HG03045 (cell line): ENCODE results near the gene NPEPPS.
"Not testable (repeated sequence)": the region's sequence is repeated elsewhere in the genome, so short reads cannot be mapped to it uniquely, and the experiment has no call there.

Experiments used
- ATAC-seq: cut with Tn5 transposase; IDR thresholded peaks from one replicate; pipeline ENCODE4 v1.9.1; 2021; ENCODE audit warnings: mild to moderate bottlenecking, moderate library complexity; ENCODE audit not compliant: unreplicated experiment

The NPEPPS gene

DNA sequence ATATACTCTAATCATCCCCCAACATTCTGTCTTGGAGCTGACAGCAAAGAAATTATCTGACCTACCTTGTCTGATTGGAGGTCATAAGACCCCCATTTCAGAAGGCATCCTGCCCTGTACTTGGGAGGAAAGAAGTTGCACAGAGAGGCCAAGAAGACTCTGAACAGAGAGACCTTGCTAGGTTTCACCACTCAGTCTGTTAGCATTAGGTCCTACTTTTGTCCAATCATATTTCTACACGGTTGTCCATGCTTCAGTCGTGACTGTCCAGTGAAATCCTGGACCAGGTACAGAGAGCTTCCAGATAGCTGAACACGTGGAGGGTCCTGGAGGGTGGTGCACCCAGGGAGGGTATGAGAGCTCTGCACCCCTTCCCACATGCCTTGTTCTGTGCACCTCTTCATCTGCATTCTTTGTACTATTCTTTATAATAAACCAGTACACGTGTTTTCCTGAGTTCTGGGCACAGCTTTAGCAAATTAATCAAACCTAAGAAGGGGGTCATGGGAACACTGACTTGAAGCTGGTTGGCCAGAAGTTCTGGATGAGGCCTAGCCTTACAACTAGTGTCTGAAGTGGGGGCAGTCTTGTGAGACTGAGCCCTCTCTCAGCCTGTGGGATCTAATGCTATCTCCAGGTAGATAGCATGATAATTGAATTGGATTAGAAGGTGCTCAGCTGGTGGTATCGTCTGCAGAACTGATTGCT, 30.9 kb downstream of the NPEPPS start:
- not testable (repeated sequence) for ATAC-seq

DNA sequence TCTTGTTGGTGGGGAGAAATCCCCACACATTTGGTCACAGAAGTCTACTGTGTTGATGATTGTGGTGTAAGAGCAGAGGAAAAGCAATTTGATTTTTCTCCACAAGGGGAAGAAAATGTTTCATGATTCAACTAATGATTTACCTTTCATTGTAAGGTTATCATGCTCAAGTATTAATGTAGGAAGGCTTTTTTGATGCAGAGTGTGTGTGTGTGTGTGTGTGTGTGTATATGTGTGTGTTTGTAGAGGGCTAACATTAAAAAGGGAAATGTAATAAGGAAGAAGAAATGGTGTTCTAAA, 31.4 kb downstream of the NPEPPS start:
- ATAC-seq = not testable (repeated sequence)

DNA sequence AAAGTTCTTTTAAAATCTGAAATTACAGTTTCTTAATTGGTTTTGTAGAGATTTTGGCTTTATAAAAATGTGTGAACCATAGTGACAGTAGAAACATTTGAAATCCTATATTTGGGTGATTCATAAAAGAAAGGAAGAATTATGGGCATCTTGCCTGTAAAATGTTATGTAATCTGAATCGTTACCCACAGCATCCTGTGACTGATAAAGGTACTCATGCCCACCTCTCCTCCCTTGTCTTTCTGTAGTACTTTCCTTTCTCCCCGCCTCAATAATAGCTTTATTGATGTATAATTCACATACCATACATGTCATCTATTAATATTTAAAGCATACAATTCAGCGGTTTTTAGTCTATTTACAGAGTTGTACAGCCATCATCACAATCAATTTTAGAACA, 36.4 kb downstream of the NPEPPS start:
- ATAC-seq = not testable (repeated sequence)

DNA sequence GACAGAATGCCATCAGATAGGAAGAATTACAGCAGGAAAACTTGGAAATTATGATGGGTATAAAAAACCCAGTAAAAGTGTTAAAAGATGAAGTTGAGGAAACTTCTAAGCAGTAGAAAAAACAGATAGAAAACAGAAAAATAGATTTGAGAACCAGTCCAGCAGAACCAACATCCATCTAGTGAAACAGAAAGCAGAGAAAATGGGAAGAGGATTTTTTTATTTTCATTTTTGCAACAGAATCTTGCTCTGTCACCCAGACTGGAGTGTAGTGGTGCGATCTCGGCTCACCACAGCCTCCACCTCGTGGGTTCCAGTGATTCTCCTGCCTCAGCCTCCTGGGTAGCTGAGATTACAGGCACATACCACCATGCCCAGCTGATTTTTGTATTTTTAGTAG, 41.7 kb downstream of the NPEPPS start:
- ATAC-seq = not testable (repeated sequence)

DNA sequence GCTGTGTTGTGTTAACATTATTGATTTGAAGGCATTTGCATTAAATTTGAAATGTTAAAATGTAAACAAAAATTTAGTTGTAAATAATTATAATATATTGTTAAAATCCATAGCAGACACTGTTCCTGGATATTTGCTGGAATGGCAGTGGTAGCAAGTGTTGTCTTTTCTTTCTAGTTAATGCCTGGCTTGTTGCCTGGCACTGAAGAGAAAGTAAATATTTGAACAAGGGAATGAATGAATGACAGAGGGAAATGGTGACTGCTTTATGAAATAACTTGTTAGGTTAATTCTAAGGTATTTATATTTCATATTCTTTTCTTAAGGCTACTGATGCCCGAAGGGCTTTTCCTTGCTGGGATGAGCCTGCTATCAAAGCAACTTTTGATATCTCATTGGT, 51.5 kb downstream of the NPEPPS start:
- not testable (repeated sequence) for ATAC-seq

DNA sequence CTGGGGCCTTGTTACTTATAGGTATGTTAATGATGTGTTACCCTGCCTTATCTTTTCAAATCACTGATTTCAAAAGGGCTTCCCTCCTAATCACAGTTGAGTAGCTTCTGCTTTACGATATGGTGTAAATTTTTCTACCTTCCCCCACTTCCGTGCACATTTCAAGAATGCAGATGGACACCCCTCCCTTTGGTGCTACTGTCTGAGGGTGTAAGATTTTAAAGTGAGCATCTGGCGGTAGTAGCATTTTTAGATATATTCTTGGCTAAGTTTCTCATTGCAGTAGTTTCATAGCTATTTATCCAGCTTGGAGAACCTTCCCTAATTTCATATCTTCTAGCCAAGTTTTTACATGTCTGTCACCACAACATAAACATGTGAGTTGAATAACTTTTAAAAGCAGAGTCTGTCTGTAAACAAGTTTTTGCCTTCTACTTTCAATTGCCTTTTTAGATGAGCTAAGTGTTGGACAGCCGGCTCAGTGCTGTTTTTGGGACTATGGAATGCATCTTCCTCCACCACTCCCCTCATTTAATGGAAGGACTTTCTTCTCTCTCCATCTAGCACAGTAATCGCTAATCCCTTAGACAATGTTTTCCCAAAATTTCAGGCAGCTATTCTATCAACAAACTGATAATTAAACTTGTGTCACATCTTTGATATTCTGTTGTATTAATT, 55.6 kb downstream of the NPEPPS start:
- ATAC-seq = not testable (repeated sequence)

DNA sequence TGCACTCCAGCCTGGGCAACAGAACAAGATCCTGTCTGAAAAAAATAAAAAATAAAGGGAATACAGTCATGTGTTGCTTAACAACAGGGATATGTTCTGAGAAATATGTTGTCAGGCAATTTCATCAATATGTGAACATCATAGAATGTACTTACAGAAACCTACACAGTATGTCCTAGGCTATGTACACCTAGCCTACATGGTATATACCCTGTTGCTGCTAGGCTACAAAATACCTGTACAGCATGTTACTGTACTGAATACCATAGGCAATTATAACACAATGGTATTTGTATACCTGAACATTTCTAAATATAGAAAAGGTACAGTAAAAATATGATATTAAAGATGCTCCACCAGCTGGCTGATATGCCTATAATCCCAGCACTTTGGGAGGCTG, 62.6 kb downstream of the NPEPPS start:
- not testable (repeated sequence) for ATAC-seq

DNA sequence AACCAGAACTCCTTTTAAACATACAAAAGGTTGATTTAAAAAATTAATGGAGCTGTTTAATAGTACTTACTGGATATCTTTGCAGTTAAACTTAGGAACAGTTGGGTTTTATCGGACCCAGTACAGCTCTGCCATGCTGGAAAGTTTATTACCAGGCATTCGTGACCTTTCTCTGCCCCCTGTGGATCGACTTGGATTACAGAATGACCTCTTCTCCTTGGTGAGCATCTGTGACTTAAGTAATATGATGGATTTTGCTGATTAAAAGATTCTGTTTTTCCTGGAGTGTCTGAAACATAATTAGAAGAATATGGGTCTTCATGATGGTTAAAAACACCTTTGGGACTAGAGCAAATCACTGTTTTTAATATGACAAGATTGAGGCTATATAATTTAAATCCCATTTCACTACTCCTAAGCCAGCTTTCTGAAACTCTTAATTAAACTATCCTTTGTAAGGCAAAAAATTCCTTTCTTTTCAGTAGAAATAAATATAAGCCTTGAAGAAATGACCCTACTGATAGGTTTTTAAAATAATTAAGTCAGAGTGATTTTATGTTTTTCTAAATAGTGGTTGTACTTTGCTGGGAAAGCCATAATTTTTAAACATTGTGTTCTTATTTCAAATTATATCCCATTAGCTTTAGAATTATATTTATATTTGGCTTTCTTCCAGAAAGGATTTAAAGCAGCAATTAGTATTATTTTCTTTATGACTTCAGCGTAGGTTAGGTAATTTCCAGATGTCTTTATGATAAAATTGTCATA, 73.1 kb downstream of the NPEPPS start:
- no peak for ATAC-seq

DNA sequence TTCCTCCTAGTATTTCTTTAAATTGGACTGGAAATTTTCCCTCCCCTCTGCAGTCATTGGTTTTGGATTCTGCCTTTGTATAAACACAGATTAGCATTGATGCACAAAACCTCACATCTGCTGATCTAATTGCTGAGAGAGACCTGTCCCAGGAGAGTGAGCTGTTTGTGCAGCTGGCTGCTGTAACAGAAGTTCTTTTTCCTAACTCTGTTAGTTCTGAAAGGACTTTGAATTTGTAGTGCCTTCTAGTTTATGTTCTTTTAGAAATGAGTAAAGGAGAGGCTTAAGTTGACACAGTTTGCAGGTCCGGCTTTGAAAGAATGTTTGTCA, 73.7 kb downstream of the NPEPPS start:
- no peak for ATAC-seq

DNA sequence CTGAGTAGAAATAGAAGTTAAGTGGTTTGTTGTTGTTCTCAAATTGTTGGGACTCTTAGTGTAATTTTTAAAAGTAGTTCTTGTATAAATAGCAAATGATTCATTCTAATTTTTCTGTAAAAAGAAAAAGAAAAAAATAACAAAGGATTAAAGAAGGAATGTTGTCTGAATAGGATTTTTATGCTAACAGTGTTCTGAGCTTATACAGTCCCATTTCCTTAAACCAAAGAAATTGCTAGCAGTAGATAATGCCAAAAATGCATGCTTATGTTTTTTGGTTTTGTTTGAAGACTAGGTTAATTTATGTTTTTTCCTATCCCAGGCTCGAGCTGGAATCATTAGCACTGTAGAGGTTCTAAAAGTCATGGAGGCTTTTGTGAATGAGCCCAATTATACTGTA, 74.1 kb downstream of the NPEPPS start:
- no peak for ATAC-seq

DNA sequence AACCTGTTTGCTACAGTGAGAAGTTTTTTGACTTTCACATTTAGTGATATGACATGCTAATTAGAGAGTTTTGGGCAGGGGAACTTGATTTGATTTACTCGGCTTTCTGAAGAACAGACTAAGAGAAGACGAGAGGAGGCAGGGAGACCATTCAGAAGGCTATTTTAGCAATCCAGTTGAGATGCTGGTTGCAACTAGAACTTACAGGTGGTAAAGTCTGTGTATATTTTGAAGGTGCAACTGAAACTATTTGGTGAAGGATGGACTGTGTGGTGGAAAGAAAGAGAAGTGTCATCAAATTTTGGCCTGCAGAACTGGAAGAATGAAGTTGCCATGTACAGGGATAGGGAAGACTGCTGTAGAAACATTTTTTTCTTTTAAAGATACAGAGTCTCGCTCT, 76.6 kb downstream of the NPEPPS start:
- ATAC-seq = no peak

DNA sequence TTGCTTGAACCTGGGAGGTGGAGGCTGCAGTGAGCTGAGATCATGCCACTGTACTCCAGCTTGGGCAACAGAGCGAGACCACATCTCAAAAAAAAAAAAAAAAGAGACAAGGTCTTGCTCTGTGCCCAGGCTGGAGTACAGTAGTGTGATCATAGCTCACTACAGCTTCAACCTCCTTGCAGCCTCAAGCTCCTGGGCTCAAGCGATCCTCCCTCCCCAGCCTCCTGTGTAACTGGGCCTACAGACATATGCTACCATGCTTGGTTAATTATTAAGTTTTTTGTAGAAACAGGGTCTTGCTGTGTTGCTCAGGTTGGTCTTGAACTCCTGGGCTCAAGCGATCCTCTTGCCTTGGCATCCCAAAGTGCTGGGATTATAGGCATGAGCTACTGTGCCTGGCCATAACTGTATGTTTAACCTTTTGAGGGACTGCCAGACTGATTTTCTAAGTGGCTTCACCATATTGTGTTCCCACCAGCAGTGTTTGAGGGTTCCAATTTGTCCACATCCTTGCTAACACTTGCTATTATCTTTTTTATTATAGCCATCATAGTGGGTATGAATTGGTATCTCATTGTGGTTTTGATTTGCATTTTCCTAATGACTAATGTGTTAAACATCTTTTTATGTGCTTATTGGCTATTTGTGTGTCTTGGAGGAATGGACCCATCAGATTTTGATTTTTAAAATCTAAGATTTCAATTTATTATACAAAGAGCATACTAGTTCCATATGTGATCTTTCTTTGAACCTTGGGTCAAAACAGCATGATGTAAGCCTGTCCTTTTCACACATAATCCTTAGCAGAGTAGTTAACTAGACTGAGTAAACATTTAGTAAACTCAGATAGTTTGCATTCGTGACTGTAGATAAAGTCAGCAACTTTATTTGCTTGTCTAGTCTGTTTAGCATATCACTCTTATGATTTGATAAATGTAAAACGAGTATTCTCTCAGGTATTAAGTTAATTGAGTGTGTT, 80.8 kb downstream of the NPEPPS start:
- ATAC-seq = no peak

DNA sequence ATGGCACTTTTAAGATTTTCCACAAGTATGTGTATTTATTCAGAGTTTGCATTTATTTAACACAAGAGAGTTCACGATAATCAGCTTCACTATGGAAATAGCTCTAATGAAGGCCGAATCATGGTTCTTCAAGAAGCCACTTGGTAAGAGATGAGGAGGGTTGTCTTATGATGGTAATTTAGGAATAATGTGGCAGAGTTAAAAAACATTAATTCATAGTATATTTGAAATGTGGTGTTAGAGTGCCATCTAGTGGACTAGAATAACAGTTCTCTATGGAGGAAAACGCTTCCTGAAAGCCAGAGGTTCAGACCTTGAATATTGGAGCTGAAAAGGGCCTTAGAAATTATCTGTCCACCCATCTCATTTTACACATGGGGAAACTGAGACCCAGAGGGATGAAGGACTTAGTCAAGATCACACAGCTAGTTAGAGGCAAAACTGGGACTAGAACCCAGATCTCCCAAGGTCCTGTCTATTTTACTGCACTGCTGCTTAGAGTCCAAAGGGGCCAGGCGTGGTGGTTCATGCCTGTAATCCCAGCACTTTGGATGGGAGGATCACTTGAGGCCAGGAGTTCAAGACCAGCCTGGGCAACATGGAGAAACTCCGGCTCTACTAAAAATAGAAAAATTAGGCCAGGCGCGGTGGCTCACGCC, 85.0 kb downstream of the NPEPPS start:
- ATAC-seq = no peak

DNA sequence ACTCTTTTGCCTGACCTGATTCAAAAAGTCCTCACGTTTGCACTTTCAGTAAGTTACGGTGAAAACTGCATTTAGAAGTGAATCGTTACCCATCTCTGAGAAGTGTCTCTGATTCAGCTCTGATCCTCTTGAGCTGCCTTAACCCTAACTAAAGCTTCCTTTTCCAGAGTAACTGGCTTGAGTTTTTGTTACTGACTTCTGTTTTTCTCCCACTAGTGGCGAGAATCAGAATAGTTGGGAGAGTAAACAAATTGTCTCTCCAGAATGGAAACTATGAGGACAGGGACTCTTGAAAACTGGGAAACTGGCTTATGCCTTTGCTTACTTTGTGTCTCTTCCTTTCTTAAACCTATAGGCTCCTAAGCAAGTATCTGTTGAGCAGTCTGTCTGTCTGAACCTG, 87.5 kb downstream of the NPEPPS start:
- no peak for ATAC-seq

DNA sequence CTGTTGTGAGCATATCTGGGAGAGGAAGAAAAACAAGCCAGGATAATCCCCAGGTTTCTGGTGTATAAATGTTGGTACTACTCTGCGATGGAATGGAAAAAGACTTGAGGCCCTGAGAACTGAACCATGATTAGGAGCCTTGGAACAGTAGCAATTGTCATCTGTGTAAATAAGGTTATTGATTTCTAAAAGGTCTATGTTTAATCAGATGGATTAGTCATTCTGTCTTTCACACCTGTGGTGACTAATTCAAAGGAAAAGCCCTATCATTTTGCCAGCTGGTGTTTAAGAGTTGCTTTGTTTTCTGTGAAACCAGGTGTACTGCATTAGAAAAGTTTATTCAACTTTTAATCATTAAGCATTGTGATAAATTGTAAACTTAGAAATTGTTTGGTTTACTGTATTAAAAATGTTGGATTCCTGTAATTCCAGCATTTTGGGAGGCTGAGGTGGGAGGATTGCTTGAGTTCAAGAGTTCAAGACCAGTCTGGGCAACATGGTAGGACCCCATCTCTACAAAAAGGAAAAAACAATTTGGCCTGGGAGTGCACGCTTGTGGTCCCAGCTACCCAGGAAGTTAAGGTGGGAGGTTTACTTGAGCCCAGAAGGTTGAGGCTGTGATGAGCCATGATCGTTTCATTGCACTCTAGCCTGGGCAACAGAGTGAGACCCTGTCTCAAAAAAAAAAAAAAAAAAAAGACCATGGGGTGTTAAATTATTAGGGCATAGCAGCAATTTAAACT, 89.8 kb downstream of the NPEPPS start:
- no peak for ATAC-seq

DNA sequence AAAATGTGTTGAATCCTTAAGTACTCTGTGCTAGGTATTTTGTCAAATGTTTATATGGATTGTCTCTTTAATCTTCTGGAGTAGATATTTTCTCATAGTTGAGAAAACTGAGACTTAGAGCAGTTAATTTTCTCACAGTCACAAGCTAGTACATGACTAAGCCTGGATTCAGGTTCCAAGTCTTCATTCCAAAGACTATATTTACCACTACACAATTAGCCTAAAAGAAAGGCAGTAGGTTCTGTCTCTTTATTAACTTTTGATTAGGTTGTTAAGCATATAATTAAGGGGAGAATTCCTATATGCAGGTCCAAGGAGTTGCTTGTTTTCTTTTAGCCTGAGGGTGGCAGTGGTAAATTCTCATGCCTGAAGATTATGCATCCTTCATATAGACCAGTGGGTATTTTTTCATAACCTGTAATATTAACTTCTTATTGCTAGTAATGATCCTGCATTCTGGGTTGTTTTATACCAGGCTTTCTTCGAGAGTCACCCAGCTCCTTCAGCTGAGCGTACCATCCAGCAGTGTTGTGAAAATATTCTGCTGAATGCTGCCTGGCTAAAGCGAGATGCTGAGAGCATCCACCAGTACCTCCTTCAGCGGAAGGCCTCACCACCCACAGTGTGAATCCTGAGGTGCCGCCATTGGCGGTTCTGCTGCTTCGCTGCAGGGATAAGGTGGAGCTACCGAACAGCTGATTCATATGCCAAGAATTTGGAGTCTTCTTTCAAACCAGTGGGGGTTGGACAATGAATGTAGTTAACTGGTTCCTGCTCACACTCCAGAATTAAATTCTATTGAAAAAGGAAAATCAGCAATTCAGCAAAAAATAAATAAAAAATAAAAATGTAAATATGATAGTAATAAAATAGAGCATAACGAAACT, 90.6 kb downstream of the NPEPPS start:
- no peak for ATAC-seq

DNA sequence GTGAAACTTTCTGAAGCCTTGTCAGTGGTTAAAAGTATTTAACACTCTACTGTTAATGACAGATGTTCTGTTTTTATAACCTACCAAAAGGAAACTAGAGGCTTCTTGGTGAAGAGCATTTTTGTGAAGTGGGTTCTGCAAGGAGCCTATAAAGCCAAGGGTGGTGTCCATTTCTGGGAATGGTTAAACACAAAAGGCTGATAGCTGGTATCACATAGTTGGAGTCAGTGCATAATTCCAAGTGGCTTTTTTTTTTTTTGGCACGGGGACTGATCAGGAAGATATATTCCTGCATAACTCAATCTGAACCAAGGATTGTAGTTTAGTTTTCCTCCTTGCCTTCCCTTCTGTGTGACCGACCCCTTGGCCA, 91.3 kb downstream of the NPEPPS start:
- ATAC-seq = no peak

DNA sequence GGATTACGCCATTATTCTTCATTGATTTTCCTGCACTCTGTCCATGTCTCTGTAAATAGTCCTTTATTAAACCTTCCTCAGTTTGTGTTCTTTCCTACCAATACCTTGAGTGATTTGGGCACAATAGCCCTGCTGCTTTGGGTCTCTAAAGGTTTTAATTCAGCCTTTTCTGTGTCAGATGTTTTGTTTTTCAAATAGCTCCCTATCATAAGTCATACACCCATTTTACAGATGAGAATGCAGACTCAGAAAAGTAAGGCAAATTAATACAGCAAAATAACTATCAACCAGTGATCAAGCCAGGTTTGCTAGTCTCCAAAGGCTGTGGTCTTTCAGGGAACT, 93.8 kb downstream of the NPEPPS start:
- no peak for ATAC-seq

DNA sequence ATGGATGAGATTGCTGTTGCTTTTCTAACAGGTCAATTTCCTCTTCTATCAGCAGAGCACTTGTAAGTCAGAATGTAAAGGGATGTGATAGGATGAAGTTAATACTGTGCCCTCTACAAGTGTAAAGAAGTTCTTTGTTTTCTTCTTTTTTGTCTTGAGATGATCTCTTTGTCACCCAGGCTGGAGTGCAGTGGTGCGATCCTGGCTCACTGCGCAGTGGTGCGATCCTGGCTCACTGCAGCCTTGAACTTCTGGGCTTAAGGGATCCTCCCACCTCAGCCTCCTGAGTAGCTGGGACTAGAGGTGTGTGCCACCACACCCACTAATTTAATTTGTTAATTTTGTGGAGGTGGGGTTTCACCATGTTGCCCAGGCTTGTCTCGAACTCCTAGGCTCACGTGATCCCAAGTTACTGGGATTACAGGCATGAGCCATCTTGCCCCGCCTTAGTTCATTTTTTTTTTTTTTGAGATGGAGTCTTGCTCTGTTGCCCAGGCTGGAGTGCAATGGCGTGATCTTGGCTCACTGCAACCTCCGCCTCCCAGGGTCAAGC, 97.2 kb downstream of the NPEPPS start:
- ATAC-seq = no peak
